ENCODE measurements around the gene ALDH1L1.

DNA sequence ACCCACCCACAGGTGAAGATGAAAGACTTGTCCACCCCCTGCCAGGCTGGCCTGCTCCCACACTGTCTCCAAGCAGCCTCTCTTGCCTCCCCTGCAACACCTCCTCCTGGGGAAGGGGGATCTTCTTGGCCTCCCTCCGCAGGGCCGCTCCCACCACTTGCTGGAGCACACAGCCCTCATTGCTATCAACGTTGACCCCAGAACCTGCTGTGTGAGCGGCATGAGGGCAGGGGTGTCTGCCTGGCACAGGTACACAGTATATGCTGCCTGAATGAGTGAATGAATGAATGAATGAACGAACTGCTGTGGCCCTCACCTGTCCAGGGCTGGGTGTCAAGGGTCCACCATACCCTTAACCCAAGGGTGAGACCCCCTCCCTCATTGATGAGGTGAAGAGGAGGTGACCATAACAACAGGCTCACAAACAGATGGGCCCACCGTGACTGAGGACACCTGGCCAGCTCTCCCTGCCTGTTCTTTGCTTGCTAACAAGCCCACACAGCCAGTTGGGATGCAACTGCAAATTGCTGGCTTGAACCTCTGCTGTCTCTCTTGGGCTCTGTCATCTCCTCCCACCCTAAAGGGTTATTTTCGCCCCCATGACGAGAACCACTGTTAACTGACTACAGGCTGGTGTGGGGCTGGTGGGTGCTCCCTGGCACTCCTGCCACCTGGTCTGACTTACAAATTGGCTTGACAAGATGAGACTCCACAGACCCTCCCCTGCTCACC lies 118.9 kb downstream of the ALDH1L1 start:
- TF ChIP-seq POLR2A (IDR thresholded peaks at IDR 0.05; ENCODE audit: low read depth): no peak
- TF ChIP-seq, protein P1, sequence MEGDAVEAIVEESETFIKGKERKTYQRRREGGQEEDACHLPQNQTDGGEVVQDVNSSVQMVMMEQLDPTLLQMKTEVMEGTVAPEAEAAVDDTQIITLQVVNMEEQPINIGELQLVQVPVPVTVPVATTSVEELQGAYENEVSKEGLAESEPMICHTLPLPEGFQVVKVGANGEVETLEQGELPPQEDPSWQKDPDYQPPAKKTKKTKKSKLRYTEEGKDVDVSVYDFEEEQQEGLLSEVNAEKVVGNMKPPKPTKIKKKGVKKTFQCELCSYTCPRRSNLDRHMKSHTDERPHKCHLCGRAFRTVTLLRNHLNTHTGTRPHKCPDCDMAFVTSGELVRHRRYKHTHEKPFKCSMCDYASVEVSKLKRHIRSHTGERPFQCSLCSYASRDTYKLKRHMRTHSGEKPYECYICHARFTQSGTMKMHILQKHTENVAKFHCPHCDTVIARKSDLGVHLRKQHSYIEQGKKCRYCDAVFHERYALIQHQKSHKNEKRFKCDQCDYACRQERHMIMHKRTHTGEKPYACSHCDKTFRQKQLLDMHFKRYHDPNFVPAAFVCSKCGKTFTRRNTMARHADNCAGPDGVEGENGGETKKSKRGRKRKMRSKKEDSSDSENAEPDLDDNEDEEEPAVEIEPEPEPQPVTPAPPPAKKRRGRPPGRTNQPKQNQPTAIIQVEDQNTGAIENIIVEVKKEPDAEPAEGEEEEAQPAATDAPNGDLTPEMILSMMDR (IDR thresholded peaks at IDR 0.05): no peak
- no peak for TF ChIP-seq POLR2AphosphoS5 (IDR thresholded peaks at IDR 0.05)
